ENCODE data around the gene CFAP46. TPM values are rescaled to one million over a fixed set of nuclear protein-coding genes. Genes with fewer than 3 reads are reported as not detected.

The CFAP46 gene
- polyA plus RNA-seq, 1 of the 3 experiments (the other 2 are of a cell fraction) = 3.9 TPM

DNA sequence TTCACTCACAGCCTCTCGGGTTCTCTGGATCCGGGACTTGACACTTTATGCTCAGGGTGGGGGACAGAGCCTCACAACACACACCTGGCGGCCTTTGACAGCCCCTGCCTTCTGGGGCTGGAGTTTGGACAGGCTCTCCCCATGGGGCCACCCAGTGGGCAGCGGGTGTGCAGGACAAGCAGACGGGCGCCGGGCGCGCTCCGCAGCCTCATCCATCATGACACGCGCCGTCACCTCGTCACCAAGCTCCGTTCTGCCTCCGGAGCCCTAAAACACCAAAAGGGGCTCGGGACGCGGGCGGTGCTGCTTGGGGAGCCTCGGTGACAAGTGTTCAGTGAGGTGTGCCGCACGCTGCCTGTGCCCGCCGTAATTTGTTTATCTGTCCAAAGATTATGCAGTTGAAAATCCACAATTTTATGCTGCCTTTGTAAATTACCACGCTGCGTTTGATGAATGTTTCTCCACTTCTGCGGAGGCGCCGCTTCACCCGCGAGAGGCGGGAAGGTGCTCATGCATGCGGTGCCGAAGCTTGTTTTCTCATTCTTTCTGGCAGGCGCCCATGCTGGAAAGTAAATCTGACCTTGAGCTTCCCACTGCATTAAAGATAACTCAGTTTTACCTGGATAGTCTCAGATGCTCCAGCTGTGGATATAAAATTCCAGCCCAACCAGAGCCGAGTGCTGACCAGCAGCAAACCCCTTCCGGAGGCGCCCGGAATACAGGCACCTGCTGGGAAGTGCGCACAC, 162.6 kb downstream of the CFAP46 start (continued):
- TF ChIP-seq, protein P1, sequence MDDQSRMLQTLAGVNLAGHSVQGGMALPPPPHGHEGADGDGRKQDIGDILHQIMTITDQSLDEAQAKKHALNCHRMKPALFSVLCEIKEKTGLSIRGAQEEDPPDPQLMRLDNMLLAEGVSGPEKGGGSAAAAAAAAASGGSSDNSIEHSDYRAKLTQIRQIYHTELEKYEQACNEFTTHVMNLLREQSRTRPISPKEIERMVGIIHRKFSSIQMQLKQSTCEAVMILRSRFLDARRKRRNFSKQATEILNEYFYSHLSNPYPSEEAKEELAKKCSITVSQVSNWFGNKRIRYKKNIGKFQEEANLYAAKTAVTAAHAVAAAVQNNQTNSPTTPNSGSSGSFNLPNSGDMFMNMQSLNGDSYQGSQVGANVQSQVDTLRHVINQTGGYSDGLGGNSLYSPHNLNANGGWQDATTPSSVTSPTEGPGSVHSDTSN (IDR thresholded peaks at IDR 0.05) = no peak
- TF ChIP-seq NRF1 (IDR thresholded peaks at IDR 0.05; ENCODE audit: low read depth, low read length) = no peak
- TF ChIP-seq TEAD4 (IDR thresholded peaks at IDR 0.05; ENCODE audit: borderline replicate concordance, insufficient read depth) = no peak
- TF ChIP-seq EP300 (IDR thresholded peaks at IDR 0.05; ENCODE audit: borderline replicate concordance in 1 of 2, low read depth in 1 of 2, low read length in 1 of 2) = no peak
- TF ChIP-seq FOXM1 (IDR thresholded peaks at IDR 0.05; ENCODE audit: low read depth) = no peak
- TF ChIP-seq, protein P2, sequence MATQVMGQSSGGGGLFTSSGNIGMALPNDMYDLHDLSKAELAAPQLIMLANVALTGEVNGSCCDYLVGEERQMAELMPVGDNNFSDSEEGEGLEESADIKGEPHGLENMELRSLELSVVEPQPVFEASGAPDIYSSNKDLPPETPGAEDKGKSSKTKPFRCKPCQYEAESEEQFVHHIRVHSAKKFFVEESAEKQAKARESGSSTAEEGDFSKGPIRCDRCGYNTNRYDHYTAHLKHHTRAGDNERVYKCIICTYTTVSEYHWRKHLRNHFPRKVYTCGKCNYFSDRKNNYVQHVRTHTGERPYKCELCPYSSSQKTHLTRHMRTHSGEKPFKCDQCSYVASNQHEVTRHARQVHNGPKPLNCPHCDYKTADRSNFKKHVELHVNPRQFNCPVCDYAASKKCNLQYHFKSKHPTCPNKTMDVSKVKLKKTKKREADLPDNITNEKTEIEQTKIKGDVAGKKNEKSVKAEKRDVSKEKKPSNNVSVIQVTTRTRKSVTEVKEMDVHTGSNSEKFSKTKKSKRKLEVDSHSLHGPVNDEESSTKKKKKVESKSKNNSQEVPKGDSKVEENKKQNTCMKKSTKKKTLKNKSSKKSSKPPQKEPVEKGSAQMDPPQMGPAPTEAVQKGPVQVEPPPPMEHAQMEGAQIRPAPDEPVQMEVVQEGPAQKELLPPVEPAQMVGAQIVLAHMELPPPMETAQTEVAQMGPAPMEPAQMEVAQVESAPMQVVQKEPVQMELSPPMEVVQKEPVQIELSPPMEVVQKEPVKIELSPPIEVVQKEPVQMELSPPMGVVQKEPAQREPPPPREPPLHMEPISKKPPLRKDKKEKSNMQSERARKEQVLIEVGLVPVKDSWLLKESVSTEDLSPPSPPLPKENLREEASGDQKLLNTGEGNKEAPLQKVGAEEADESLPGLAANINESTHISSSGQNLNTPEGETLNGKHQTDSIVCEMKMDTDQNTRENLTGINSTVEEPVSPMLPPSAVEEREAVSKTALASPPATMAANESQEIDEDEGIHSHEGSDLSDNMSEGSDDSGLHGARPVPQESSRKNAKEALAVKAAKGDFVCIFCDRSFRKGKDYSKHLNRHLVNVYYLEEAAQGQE (IDR thresholded peaks at IDR 0.05; ENCODE audit: low read depth, low read length) = no peak

DNA sequence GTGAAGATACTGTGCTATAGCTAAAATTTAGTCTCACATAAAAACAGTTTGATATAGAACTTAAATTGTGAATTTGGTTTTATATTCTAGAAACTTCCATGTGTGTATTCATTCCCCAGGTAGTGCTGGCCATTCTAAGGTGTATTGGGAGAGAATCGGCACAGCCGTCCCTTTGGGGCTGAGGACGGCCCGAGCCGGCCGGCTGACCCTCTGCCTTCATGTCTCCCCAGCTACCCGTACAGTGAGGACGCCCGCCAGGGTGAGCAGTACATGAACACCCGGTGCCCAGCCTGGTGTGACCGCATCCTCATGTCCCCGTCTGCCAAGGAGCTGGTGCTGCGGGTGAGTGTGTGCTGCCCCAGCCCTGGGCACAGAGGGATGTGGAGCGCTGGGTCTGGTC, 164.9 kb downstream of the CFAP46 start:
- Histone ChIP-seq H3K27me3 (ENCODE audit: insufficient read depth) (no peaks in the 10 kb centered on the region), H3K4me3 (ENCODE audit: low read depth in 2 of 2, low read length in 1 of 2) (no peak overlapping the region), H3K9me2 (no peaks in the 10 kb centered on the region), H3K9ac (no peak overlapping the region), H4K20me1 (ENCODE audit: insufficient read depth) (no peaks in the 10 kb centered on the region), H3K27ac (ENCODE audit: low read depth in 2 of 2, low read length in 1 of 2) (no peak overlapping the region), H3K79me2 (ENCODE audit: insufficient read depth) (no peaks in the 10 kb centered on the region), H3K9me3 (no peaks in the 10 kb centered on the region), H3K4me2 (no peak overlapping the region), H3K36me3 (replicated peaks in 1 of 2; ENCODE audit: control insufficient read depth in 1 of 2, insufficient read depth in 2 of 2, low read length in 1 of 2) (no peaks in the 10 kb centered on the region), H3F3A (replicated peaks; ENCODE audit: insufficient read depth) (no peaks in the 10 kb centered on the region), H2AFZ (ENCODE audit: low read depth) (no peak overlapping the region), H3K4me1 (ENCODE audit: control insufficient read depth in 1 of 2, insufficient read depth in 2 of 2, low read depth in 1 of 2, low read length in 1 of 2) (no peaks in the 10 kb centered on the region; a peak in 1 of 4 replicates)
- POLR2A ChIA-PET = no interaction called here
- WGBS (ENCODE audit: low lambda C conversion rate) = 97% methylated on average over 9 of the region's 14 CpGs
- CTCF ChIA-PET = no interaction called here
- no peak for DNase-seq
- TF ChIP-seq GABPA (IDR thresholded peaks at IDR 0.05; ENCODE audit: low read depth) (no peak), CHD2 (IDR thresholded peaks at IDR 0.05; ENCODE audit: low read length, partially characterized antibody) (no peak), RXRA (IDR thresholded peaks at IDR 0.05; ENCODE audit: borderline replicate concordance, low read depth) (no peak), YY1 (IDR thresholded peaks at IDR 0.05; ENCODE audit: low read depth) (no peak), RAD21 (IDR thresholded peaks at IDR 0.05; ENCODE audit: low read length) (no peak), FOXJ3 (CRISPR knock-in tag; IDR thresholded peaks at IDR 0.05) (no peak), RFX5 (IDR thresholded peaks at IDR 0.05; ENCODE audit: low read length) (no peak), EZH2phosphoT487 (IDR thresholded peaks at IDR 0.05; ENCODE audit: borderline replicate concordance, low read depth) (no peak), MXI1 (IDR thresholded peaks at IDR 0.05; ENCODE audit: low read depth, low read length) (no peak)
- TF ChIP-seq, protein P3, sequence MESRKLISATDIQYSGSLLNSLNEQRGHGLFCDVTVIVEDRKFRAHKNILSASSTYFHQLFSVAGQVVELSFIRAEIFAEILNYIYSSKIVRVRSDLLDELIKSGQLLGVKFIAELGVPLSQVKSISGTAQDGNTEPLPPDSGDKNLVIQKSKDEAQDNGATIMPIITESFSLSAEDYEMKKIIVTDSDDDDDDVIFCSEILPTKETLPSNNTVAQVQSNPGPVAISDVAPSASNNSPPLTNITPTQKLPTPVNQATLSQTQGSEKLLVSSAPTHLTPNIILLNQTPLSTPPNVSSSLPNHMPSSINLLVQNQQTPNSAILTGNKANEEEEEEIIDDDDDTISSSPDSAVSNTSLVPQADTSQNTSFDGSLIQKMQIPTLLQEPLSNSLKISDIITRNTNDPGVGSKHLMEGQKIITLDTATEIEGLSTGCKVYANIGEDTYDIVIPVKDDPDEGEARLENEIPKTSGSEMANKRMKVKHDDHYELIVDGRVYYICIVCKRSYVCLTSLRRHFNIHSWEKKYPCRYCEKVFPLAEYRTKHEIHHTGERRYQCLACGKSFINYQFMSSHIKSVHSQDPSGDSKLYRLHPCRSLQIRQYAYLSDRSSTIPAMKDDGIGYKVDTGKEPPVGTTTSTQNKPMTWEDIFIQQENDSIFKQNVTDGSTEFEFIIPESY (IDR thresholded peaks at IDR 0.05; ENCODE audit: borderline replicate concordance, low read depth) = no peak
- TF ChIP-seq, protein P4, sequence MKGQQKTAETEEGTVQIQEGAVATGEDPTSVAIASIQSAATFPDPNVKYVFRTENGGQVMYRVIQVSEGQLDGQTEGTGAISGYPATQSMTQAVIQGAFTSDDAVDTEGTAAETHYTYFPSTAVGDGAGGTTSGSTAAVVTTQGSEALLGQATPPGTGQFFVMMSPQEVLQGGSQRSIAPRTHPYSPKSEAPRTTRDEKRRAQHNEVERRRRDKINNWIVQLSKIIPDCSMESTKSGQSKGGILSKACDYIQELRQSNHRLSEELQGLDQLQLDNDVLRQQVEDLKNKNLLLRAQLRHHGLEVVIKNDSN (IDR thresholded peaks at IDR 0.05; ENCODE audit: borderline replicate concordance, low read depth) = no peak
